ENCODE results near the gene LRGUK. TPM values are rescaled to one million over a fixed set of nuclear protein-coding genes. Genes with fewer than 3 reads are reported as not detected.

LRGUK gene
- total RNA-seq, 1 experiment from 2014 or later = 1.9 TPM

GRCh38 chr7:134083766-134084487, 43.2 kb upstream of the LRGUK start (continued):
- TF ChIP-seq ZNF532 (CRISPR knock-in tag; IDR thresholded peaks at IDR 0.05; ENCODE audit: borderline replicate concordance) = no peak
- TF ChIP-seq ARID4B (CRISPR knock-in tag; IDR thresholded peaks at IDR 0.05; ENCODE audit: borderline replicate concordance) = no peak
- no peak for TF ChIP-seq CREB1 (CRISPR knock-in tag; IDR thresholded peaks at IDR 0.05)
- no peak for TF ChIP-seq ATF3 (CRISPR knock-in tag; conservative IDR thresholded peaks at IDR 0.05)
- no peak for TF ChIP-seq FOXJ3 (CRISPR knock-in tag; IDR thresholded peaks at IDR 0.05; ENCODE audit: borderline replicate concordance)
- no peak for TF ChIP-seq AFF4 (CRISPR knock-in tag; IDR thresholded peaks at IDR 0.05; ENCODE audit: borderline replicate concordance)
- no peak for TF ChIP-seq USF2 (CRISPR knock-in tag; IDR thresholded peaks at IDR 0.05)
- no peak for TF ChIP-seq ATF1 (CRISPR knock-in tag; IDR thresholded peaks at IDR 0.05)
- no peak for TF ChIP-seq ZNF317 (CRISPR knock-in tag; IDR thresholded peaks at IDR 0.05; ENCODE audit: borderline replicate concordance, low read depth)
- no peak for TF ChIP-seq FOXP1 (CRISPR knock-in tag; IDR thresholded peaks at IDR 0.05; ENCODE audit: borderline replicate concordance)
